ENCODE data around the gene RNF144A.
"Not testable (repeated sequence)": the region's sequence is repeated elsewhere in the genome, so short reads cannot be mapped to it uniquely, and the experiment has no call there.

Gene RNF144A

GRCh38 chr2:6917071-6917760, at the start of gene RNF144A:
RNF144A (plus strand) TSS chr2:6917412; CDS start chr2:6996927, 79,515 bp downstream.
- peak; percentile 26 to 86 for DNase-seq

GRCh38 chr2:6872394-6872793, 44.8 kb upstream of the RNF144A start:
- no peak for DNase-seq

- DNase-seq = no peak
These were observed 43.2 kb upstream of the RNF144A start for GRCh38 chr2:6874032-6874431.

GRCh38 chr2:6876309-6876708, 40.9 kb upstream of the RNF144A start:
- no peak for DNase-seq

- no peak for DNase-seq
These were observed 39.6 kb upstream of the RNF144A start, which contains the start of gene RSAD2 for GRCh38 chr2:6877402-6878304. RSAD2 (plus strand) TSS chr2:6877777; CDS start chr2:6877801, 24 bp downstream.

- no peak for DNase-seq
These were observed 38.7 kb upstream of the RNF144A start for GRCh38 chr2:6878549-6878948.

GRCh38 chr2:6879011-6879410, 38.2 kb upstream of the RNF144A start:
- DNase-seq = no peak

- DNase-seq = no peak
These were observed 36.9 kb upstream of the RNF144A start for GRCh38 chr2:6880200-6880733.

GRCh38 chr2:6881046-6881445, 36.2 kb upstream of the RNF144A start:
- DNase-seq = no peak

GRCh38 chr2:6881516-6881915, 35.7 kb upstream of the RNF144A start:
- no peak for DNase-seq

GRCh38 chr2:6883448-6884122, 33.6 kb upstream of the RNF144A start:
- DNase-seq = peak in 1 of 2 experiments; percentile 21

- no peak for DNase-seq
These were observed 31.7 kb upstream of the RNF144A start for GRCh38 chr2:6885551-6885950.

GRCh38 chr2:6885968-6886367, 31.2 kb upstream of the RNF144A start:
- no peak for DNase-seq

GRCh38 chr2:6887751-6888192, 29.4 kb upstream of the RNF144A start:
- no peak for DNase-seq

GRCh38 chr2:6888724-6889123, 28.5 kb upstream of the RNF144A start:
- DNase-seq = no peak

- no peak for DNase-seq
These were observed 23.2 kb upstream of the RNF144A start for GRCh38 chr2:6893876-6894482.

GRCh38 chr2:6896930-6897759, 20.1 kb upstream of the RNF144A start:
- DNase-seq = peak; percentile 40 to 62

- not testable (repeated sequence) for DNase-seq
These were observed 14.6 kb upstream of the RNF144A start for GRCh38 chr2:6902581-6902980.

GRCh38 chr2:6905668-6906067, 11.5 kb upstream of the RNF144A start:
- DNase-seq = no peak

GRCh38 chr2:6906165-6906741, 11.0 kb upstream of the RNF144A start:
- DNase-seq = no peak

- DNase-seq = no peak
These were observed 8.9 kb upstream of the RNF144A start for GRCh38 chr2:6908291-6908690.

Measured in NCI-H446 (cell line).